ENCODE results near the gene GALNT10. TPM values are rescaled to one million over a fixed set of nuclear protein-coding genes. Genes with fewer than 3 reads are reported as not detected.

Gene GALNT10
- total RNA-seq, result 25.6 TPM

GRCh38 chr5:154190595-154191304 lies at the start of gene GALNT10:
Gene GALNT10 (plus strand): TSS chr5:154190733. CDS start chr5:154190867, 134 bp downstream.

GRCh38 chr5:154445422-154446194 lies 255.1 kb downstream of the GALNT10 start, which contains the start of gene SAP30L:
Gene SAP30L (plus strand): TSS chr5:154445997. CDS start chr5:154446605, 608 bp downstream.

Small RNA genes within 50 kb of the gene (small RNA-seq; reads per million reads assigned to genes)
- gene MIR1294 (ENCODE audit: low replicate concordance) (0.14 reads per million), gene RN7SL655P (ENCODE audit: low replicate concordance) (not detected)

Other genes starting within 250 kb of the GALNT10 start
- 30.7 TPM for gene FAM114A2, start 151.8 kb upstream of the GALNT10 start, total RNA-seq
- 67.4 TPM for gene MFAP3, start 151.8 kb upstream of the GALNT10 start, total RNA-seq

All from metanephros (tissue), 2 donors.